HCT116 (cell line): ENCODE data around the gene IZUMO1R. TPM values are rescaled to one million over a fixed set of nuclear protein-coding genes. Genes with fewer than 3 reads are reported as not detected.

ENCODE experiments used
- ATAC-seq: fragments of 200-7000 bp; cut with Tn5 transposase; 2 replicates; pipeline ENCODE4 v1.9.1; 2020; ENCODE audit warnings: mild to moderate bottlenecking, moderate library complexity
- BruUV-seq: library from RNA; stranded (reverse); fragments of 400-500 nt; replicated peaks from 2 replicates; lab custom pipeline; 2021; lab: Mats Ljungman, UMichigan
- CTCF ChIA-PET: fragments of 300-600 bp; sonication (Branson Sonifier 250); formaldehyde crosslinking; loops from one replicate; lab custom pipeline; 2021; ENCODE audit warnings: antibody characterized with exemption; lab: Charles Lee
- POLR2A ChIA-PET: fragments of 300-600, 350-600 bp; sonication (Branson Sonifier 250); formaldehyde crosslinking; loops from one replicate; lab custom pipeline; 2021; ENCODE audit warnings: antibody characterized with exemption; lab: Charles Lee
- RAD21 ChIA-PET, 2 experiments: fragments of 300-600 bp; sonication (Branson Sonifier 250); formaldehyde crosslinking; loops; one replicate each; lab custom pipeline; 2023; ENCODE audit warnings: low total read pairs in 2 of 2; ENCODE audit not compliant: uncharacterized antibody in 2 of 2, unreplicated experiment in 2 of 2, low non-redundant PET in 1 of 2; lab: Charles Lee
- DNase-seq: peaks from one replicate; pipeline ENCODE4 v3.0.0-alpha.2; 2010; ENCODE audit warnings: low read depth, low spot score
- H2AFZ ChIP-seq: fragments of 200-600 bp; shearing (Covaris generic), sonication (generic); 2 replicates; pipeline ENCODE4 v1.6.1; 2017; ENCODE audit warnings: low read depth, mixed run types, mixed read lengths, antibody characterized with exemption, low read length; ENCODE audit not compliant: poor library complexity, severe bottlenecking
- H3K27ac ChIP-seq: 2 replicates; pipeline ENCODE4 v1.5.1; 2012; ENCODE audit warnings: low read depth, low read length
- H3K27me3 ChIP-seq: fragments of 200-600 bp; sonication (generic); 2 replicates; pipeline ENCODE4 v1.6.1; 2016; ENCODE audit warnings: mixed run types, low read length, mixed read lengths; ENCODE audit not compliant: insufficient read depth
- H3K36me3 ChIP-seq, 2 experiments: fragments of 200-500 bp in 1 of 2; fragments of 200-600 bp in 1 of 2; sonication (Bioruptor generic) in 1 of 2; sonication (generic) in 1 of 2; 2 replicates each; pipeline versions ENCODE4 v1.5.1 to v1.6.1; 2014 to 2016; ENCODE audit warnings: low read length in 2 of 2, inconsistent platforms in 1 of 2, mixed read lengths in 1 of 2, mixed run types in 1 of 2; ENCODE audit not compliant: insufficient read depth in 2 of 2, control insufficient read depth in 1 of 2
- H3K4me1 ChIP-seq, 2 experiments: fragments of 200-600 bp in 1 of 2; sonication (generic) in 1 of 2; 2 replicates each; pipeline versions ENCODE4 v1.5.1 to v1.6.1; 2012 to 2017; ENCODE audit warnings: low read length in 2 of 2, inconsistent platforms in 1 of 2, mild to moderate bottlenecking in 1 of 2, mixed read lengths in 1 of 2, mixed run types in 1 of 2, moderate library complexity in 1 of 2; ENCODE audit not compliant: insufficient read depth in 2 of 2, control insufficient read depth in 1 of 2
- H3K4me2 ChIP-seq: fragments of 200-600 bp; sonication (generic); 2 replicates; pipeline ENCODE4 v1.6.1; 2017; ENCODE audit warnings: mixed run types, low read length, mixed read lengths
- H3K4me3 ChIP-seq, 2 experiments: fragments of 200-600 bp in 1 of 2; sonication (generic) in 1 of 2; replicated peaks in 1 of 2; 2 replicates each; pipeline ENCODE4 v1.5.1; 2011 to 2016; ENCODE audit warnings: low read length in 2 of 2, control low read depth in 1 of 2, low read depth in 1 of 2, mild to moderate bottlenecking in 1 of 2, mixed read lengths in 1 of 2, mixed run types in 1 of 2
- H3K79me2 ChIP-seq: fragments of 200-600 bp; sonication (generic); 2 replicates; pipeline ENCODE4 v1.6.1; 2017; ENCODE audit warnings: mild to moderate bottlenecking, mixed run types, low read length, moderate library complexity, mixed read lengths; ENCODE audit not compliant: insufficient read depth
- H3K9ac ChIP-seq: fragments of 200-600 bp; sonication (generic); 2 replicates; pipeline ENCODE4 v1.6.1; 2016; ENCODE audit warnings: low read length, mixed read lengths
- H3K9me2 ChIP-seq: fragments of 200-600 bp; sonication (generic), shearing (Covaris generic); 2 replicates; pipeline ENCODE4 v1.6.1; 2017; ENCODE audit warnings: mixed run types, mild to moderate bottlenecking, moderate library complexity; ENCODE audit not compliant: insufficient read depth
- H3K9me3 ChIP-seq, 2 experiments: fragments of 200-500 bp in 1 of 2; fragments of 200-600 bp in 1 of 2; sonication (Bioruptor generic) in 1 of 2; sonication (generic) in 1 of 2; 2 replicates each; pipeline ENCODE4 v1.6.1; 2014 to 2017; ENCODE audit warnings: low read length in 2 of 2, mixed read lengths in 2 of 2, inconsistent platforms in 1 of 2, low read depth in 1 of 2, mild to moderate bottlenecking in 1 of 2, mixed run types in 1 of 2, moderate library complexity in 1 of 2; ENCODE audit not compliant: control insufficient read depth in 1 of 2, insufficient read depth in 1 of 2
- H4K20me1 ChIP-seq: fragments of 200-600 bp; sonication (generic), shearing (Covaris generic); 2 replicates; pipeline ENCODE4 v1.6.1; 2017; ENCODE audit warnings: mixed run types, mild to moderate bottlenecking, moderate library complexity; ENCODE audit not compliant: insufficient read depth
- EGR1 ChIP-seq: IDR thresholded peaks from 2 replicates; pipeline ENCODE4 v1.6.1; 2012; ENCODE audit warnings: low read depth
- EZH2 ChIP-seq: fragments of 200-600 bp; sonication (generic); IDR thresholded peaks from 2 replicates; pipeline ENCODE4 v1.6.1; 2017; ENCODE audit warnings: antibody characterized with exemption, mixed run types
- FOSL1 ChIP-seq: IDR thresholded peaks from 2 replicates; pipeline ENCODE4 v1.6.1; 2012; ENCODE audit warnings: low read depth
- MAX ChIP-seq: IDR thresholded peaks from 2 replicates; pipeline ENCODE4 v1.6.1; 2012
- POLR2A ChIP-seq: IDR thresholded peaks from 2 replicates; pipeline ENCODE4 v1.7.0; 2011; ENCODE audit warnings: borderline replicate concordance; ENCODE audit not compliant: insufficient read depth, insufficient read length; ENCODE audit errors: extremely low read depth
- POLR2AphosphoS5 ChIP-seq: IDR thresholded peaks from 2 replicates; pipeline ENCODE4 v1.6.1; 2011; ENCODE audit warnings: mild to moderate bottlenecking, low read depth, low read length, moderate library complexity
- RAD21 ChIP-seq: IDR thresholded peaks from 2 replicates; pipeline ENCODE4 v1.6.1; 2012; ENCODE audit warnings: low read depth, mild to moderate bottlenecking
- SP1 ChIP-seq: IDR thresholded peaks from 2 replicates; pipeline ENCODE4 v1.6.1; 2012; ENCODE audit warnings: low read depth
- SRF ChIP-seq: IDR thresholded peaks from 2 replicates; pipeline ENCODE4 v1.6.1; 2012; ENCODE audit warnings: low read depth
- TCF7L2 ChIP-seq: IDR thresholded peaks from 2 replicates; pipeline ENCODE4 v1.7.0; 2011; ENCODE audit warnings: borderline replicate concordance, inconsistent platforms; ENCODE audit not compliant: insufficient read depth, insufficient read length; ENCODE audit errors: extremely low read depth
- intact Hi-C: fragments of 100-400 bp; cut with micrococcal nuclease; formaldehyde crosslinking; loops from 2 replicates; pipeline ENCODE4 v1.10.0; 2022
- total RNA-seq: library from RNA; stranded (reverse); gene quantifications from one replicate; pipeline ENCODE4 v1.2.1, GENCODE V29; 2021; ENCODE audit not compliant: unreplicated experiment
- TF ChIP-seq, protein P1 (sequence below): IDR thresholded peaks from 2 replicates; pipeline ENCODE4 v1.6.1; 2012; ENCODE audit warnings: low read depth
- TF ChIP-seq, protein P2 (sequence below): IDR thresholded peaks from 2 replicates; pipeline ENCODE4 v1.6.1; 2011; ENCODE audit warnings: mild to moderate bottlenecking, low read length, moderate library complexity; ENCODE audit not compliant: insufficient replicate concordance; ENCODE audit errors: extremely low read depth

Gene IZUMO1R
- total RNA-seq, 1 experiment from 2014 or later: not detected

- BruUV-seq: no TSS peak
- no peak overlapping the region for H3K27ac ChIP-seq
- ChIA-PET POLR2A (no interaction called here), RAD21 (no interaction called here), CTCF (interaction anchor here (0.8 kb wide), 1 partner anchor 18 kb away, joined by 3 read pairs; no protein-coding TSS in a partner anchor)
- H3K4me2 ChIP-seq: no peak overlapping the region
- H3K9ac ChIP-seq: no peak overlapping the region
- intact Hi-C loops: no loop called here
- no peaks in the 10 kb centered on the region for H3K9me2 ChIP-seq
- H3K9me3 ChIP-seq: no peaks in the 10 kb centered on the region
- H3K79me2 ChIP-seq: no peaks in the 10 kb centered on the region
- H2AFZ ChIP-seq: no peak overlapping the region
- no peak overlapping the region for H3K4me3 ChIP-seq
- no peaks in the 10 kb centered on the region for H3K36me3 ChIP-seq
- no peak for ATAC-seq
- TF ChIP-seq EZH2 (no peak), TCF7L2 (no peak), POLR2AphosphoS5 (no peak), MAX (no peak)
- peaks cover 24% of the 10 kb centered on the region for H3K27me3 ChIP-seq
- no peak for DNase-seq
- peaks cover 0 to 6% of the 10 kb centered on the region in 2 experiments; a peak in 1 of 4 replicates for H3K4me1 ChIP-seq
- H4K20me1 ChIP-seq: no peaks in the 10 kb centered on the region
These were observed 3.6 kb downstream of the IZUMO1R start for GRCh38 chr11:94308024-94308423.

DNA sequence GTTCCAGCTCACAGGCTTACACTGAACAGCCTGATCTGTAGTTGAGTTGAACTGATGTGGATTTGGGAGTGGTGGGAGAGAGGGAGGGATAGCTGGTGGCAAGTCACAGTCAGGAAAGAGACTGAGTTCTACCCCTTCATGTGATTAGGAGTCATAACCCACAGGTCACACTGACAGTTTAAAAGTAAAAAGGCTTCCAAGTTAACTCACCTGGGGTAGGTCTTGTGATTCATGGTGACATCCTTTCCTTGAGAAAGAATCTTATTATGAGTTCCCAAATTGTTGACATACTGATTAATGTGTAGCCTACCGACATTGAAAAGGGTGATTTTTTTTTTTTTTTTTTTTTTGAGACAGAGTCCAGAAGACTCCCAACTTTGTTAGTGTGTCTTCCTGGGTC is 5.4 kb downstream of the IZUMO1R start:
- Histone ChIP-seq H4K20me1 (no peaks in the 10 kb centered on the region), H3K9me3 (no peaks in the 10 kb centered on the region), H3K9ac (no peak overlapping the region), H3K4me1 (peaks cover 0 to 6% of the 10 kb centered on the region in 2 experiments; a peak in 1 of 4 replicates), H2AFZ (no peak overlapping the region), H3K4me3 (no peak overlapping the region), H3K36me3 (no peaks in the 10 kb centered on the region), H3K79me2 (no peaks in the 10 kb centered on the region), H3K9me2 (no peaks in the 10 kb centered on the region), H3K4me2 (no peak overlapping the region), H3K27ac (no peak overlapping the region), H3K27me3 (peaks cover 21% of the 10 kb centered on the region)
- ATAC-seq (no peak), DNase-seq (no peak)
- ChIA-PET CTCF (no interaction called here), RAD21 (no interaction called here), POLR2A (no interaction called here)
- no TSS peak for BruUV-seq
- intact Hi-C loops: no loop called here
- TF ChIP-seq EGR1 (no peak), POLR2AphosphoS5 (no peak), RAD21 (no peak), SP1 (no peak), EZH2 (no peak), POLR2A (no peak), SRF (no peak), TCF7L2 (no peak), FOSL1 (no peak), MAX (no peak)
- TF ChIP-seq, protein P1, sequence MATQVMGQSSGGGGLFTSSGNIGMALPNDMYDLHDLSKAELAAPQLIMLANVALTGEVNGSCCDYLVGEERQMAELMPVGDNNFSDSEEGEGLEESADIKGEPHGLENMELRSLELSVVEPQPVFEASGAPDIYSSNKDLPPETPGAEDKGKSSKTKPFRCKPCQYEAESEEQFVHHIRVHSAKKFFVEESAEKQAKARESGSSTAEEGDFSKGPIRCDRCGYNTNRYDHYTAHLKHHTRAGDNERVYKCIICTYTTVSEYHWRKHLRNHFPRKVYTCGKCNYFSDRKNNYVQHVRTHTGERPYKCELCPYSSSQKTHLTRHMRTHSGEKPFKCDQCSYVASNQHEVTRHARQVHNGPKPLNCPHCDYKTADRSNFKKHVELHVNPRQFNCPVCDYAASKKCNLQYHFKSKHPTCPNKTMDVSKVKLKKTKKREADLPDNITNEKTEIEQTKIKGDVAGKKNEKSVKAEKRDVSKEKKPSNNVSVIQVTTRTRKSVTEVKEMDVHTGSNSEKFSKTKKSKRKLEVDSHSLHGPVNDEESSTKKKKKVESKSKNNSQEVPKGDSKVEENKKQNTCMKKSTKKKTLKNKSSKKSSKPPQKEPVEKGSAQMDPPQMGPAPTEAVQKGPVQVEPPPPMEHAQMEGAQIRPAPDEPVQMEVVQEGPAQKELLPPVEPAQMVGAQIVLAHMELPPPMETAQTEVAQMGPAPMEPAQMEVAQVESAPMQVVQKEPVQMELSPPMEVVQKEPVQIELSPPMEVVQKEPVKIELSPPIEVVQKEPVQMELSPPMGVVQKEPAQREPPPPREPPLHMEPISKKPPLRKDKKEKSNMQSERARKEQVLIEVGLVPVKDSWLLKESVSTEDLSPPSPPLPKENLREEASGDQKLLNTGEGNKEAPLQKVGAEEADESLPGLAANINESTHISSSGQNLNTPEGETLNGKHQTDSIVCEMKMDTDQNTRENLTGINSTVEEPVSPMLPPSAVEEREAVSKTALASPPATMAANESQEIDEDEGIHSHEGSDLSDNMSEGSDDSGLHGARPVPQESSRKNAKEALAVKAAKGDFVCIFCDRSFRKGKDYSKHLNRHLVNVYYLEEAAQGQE: no peak
- TF ChIP-seq, protein P2, sequence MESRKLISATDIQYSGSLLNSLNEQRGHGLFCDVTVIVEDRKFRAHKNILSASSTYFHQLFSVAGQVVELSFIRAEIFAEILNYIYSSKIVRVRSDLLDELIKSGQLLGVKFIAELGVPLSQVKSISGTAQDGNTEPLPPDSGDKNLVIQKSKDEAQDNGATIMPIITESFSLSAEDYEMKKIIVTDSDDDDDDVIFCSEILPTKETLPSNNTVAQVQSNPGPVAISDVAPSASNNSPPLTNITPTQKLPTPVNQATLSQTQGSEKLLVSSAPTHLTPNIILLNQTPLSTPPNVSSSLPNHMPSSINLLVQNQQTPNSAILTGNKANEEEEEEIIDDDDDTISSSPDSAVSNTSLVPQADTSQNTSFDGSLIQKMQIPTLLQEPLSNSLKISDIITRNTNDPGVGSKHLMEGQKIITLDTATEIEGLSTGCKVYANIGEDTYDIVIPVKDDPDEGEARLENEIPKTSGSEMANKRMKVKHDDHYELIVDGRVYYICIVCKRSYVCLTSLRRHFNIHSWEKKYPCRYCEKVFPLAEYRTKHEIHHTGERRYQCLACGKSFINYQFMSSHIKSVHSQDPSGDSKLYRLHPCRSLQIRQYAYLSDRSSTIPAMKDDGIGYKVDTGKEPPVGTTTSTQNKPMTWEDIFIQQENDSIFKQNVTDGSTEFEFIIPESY: no peak
